Fibroblast of gingiva (primary cell): Measurements from ENCODE around the gene COPS3.
A peak's percentile ranks its signal among the peaks of the same experiment; 100 is the strongest.

Experiments used
- DNase-seq: peaks from one replicate; pipeline ENCODE4 v3.0.0-alpha.2; 2011; ENCODE audit warnings: low read depth

COPS3 gene

GRCh38 chr17:17241656-17242055, 39.4 kb downstream of the COPS3 start:
- DNase-seq: no peak

GRCh38 chr17:17239832-17240231, 41.2 kb downstream of the COPS3 start:
- no peak for DNase-seq

GRCh38 chr17:17237026-17237799, 43.8 kb downstream of the COPS3 start, which contains the start of gene FLCN:
FLCN (minus strand) TSS chr17:17237168; CDS start chr17:17228137, 9,031 bp downstream.
- peak; percentile 89 for DNase-seq

- DNase-seq: no peak
Observed at GRCh38 chr17:17236295-17237025, 44.6 kb downstream of the COPS3 start.

GRCh38 chr17:17235212-17236174, 45.6 kb downstream of the COPS3 start:
- DNase-seq: peak; percentile 18

- no peak for DNase-seq
Observed at GRCh38 chr17:17232303-17232621, 48.8 kb downstream of the COPS3 start.

GRCh38 chr17:17231621-17232302, 49.3 kb downstream of the COPS3 start:
- DNase-seq: no peak

- no peak for DNase-seq
Observed at GRCh38 chr17:17229416-17230384, 51.3 kb downstream of the COPS3 start.

- no peak for DNase-seq
Observed at GRCh38 chr17:17228521-17229279, 52.3 kb downstream of the COPS3 start.

- no peak for DNase-seq
Observed at GRCh38 chr17:17227608-17228520, 53.2 kb downstream of the COPS3 start.

- DNase-seq: no peak
Observed at GRCh38 chr17:17226451-17227265, 54.4 kb downstream of the COPS3 start.

- no peak for DNase-seq
Observed at GRCh38 chr17:17225901-17226300, 55.1 kb downstream of the COPS3 start.

GRCh38 chr17:17224137-17224536, 56.9 kb downstream of the COPS3 start:
- DNase-seq: no peak

GRCh38 chr17:17223736-17224135, 57.3 kb downstream of the COPS3 start:
- no peak for DNase-seq

- no peak for DNase-seq
Observed at GRCh38 chr17:17221329-17221728, 59.7 kb downstream of the COPS3 start.

- DNase-seq: no peak
Observed at GRCh38 chr17:17220529-17220928, 60.5 kb downstream of the COPS3 start.

- DNase-seq: no peak
Observed at GRCh38 chr17:17217995-17218394, 63.1 kb downstream of the COPS3 start.

- no peak for DNase-seq
Observed at GRCh38 chr17:17216776-17217175, 64.3 kb downstream of the COPS3 start.
